ENCODE data around the gene CCDC8. TPM values are rescaled to one million over a fixed set of nuclear protein-coding genes. Genes with fewer than 3 reads are reported as not detected.

CCDC8 gene
- total and polyA plus RNA-seq, 2 donors (not counting 3 experiments of a cell fraction or from before 2014, with no cell fraction given) = 0.18 to 0.75 TPM

GRCh38 chr19:46423188-46423587, 9.8 kb upstream of the CCDC8 start:
- no peaks in the 10 kb centered on the region for H3K36me3 ChIP-seq (ENCODE audit: control insufficient read depth in 2 of 2, extremely low read depth in 1 of 2, insufficient read depth in 2 of 2, low read length in 2 of 2)
- no peak overlapping the region for H3K4me2 ChIP-seq (ENCODE audit: insufficient read depth, low read length)
- no peak overlapping the region for H3K4me3 ChIP-seq (replicated peaks in 1 of 3; ENCODE audit: insufficient read depth in 1 of 3, low read depth in 1 of 3, low read length in 3 of 3)
- no peaks in the 10 kb centered on the region for H3K9me3 ChIP-seq (replicated peaks; ENCODE audit: control insufficient read depth, insufficient read depth, low read length)
- no peaks in the 10 kb centered on the region for H4K20me1 ChIP-seq (replicated peaks; ENCODE audit: control insufficient read depth, extremely low read depth, insufficient read depth, low read length)
- peaks cover 18 to 29% of the 10 kb centered on the region in 2 experiments for H3K27me3 ChIP-seq (ENCODE audit: control insufficient read depth in 2 of 2, insufficient read depth in 2 of 2, low read length in 2 of 2)
- TF ChIP-seq MAX (IDR thresholded peaks at IDR 0.05; ENCODE audit: insufficient read depth, insufficient read length) = no peak
- no peak for TF ChIP-seq FOS (IDR thresholded peaks at IDR 0.05; ENCODE audit: borderline replicate concordance, insufficient read depth, low read length)
- no peak for TF ChIP-seq GATA2 (IDR thresholded peaks at IDR 0.05; ENCODE audit: insufficient read depth, insufficient read length, low read depth, low read length)
- no peak for TF ChIP-seq CTCF (IDR thresholded peaks at IDR 0.05; ENCODE audit: extremely low read depth in 1 of 2, insufficient read depth in 1 of 2, low read depth in 1 of 2, low read length in 2 of 2)
- TF ChIP-seq MYC (IDR thresholded peaks at IDR 0.05; ENCODE audit: low read depth, low read length) = no peak
- no peak for TF ChIP-seq JUN (IDR thresholded peaks at IDR 0.05; ENCODE audit: borderline replicate concordance, insufficient read depth, insufficient read length, low read depth)
- no peak for TF ChIP-seq EZH2 (IDR thresholded peaks at IDR 0.05; ENCODE audit: borderline replicate concordance, low read depth, low read length, severe bottlenecking)
- TF ChIP-seq POLR2AphosphoS5 (IDR thresholded peaks at IDR 0.05; ENCODE audit: insufficient read depth, low read depth, low read length) = no peak
- ChIA-PET POLR2A (no interaction called here), CTCF (interaction anchor here (0.6 kb wide), 1 partner anchor 97 kb away, joined by 3 read pairs; no protein-coding TSS in a partner anchor)
- no peak overlapping the region for H2AFZ ChIP-seq (ENCODE audit: low read depth, low read length)
- no TSS peak for BruUV-seq (replicated peaks)
- H3K27ac ChIP-seq (ENCODE audit: insufficient read depth, low read depth, low read length) = no peak overlapping the region
- dilution Hi-C loops (cut with MboI; ENCODE audit: extremely low pct_ligation_motif_present, low sequenced_read_pairs) = no loop called here
- H3K4me1 ChIP-seq (ENCODE audit: control insufficient read depth, extremely low read depth, insufficient read depth, low read length) = peaks cover 6% of the 10 kb centered on the region
- no peaks in the 10 kb centered on the region for H3K79me2 ChIP-seq (ENCODE audit: control insufficient read depth, insufficient read depth, low read length)
- intact Hi-C loops (cut with micrococcal nuclease) = no loop called here
- H3K9me1 ChIP-seq (replicated peaks; ENCODE audit: control insufficient read depth, extremely low read depth, insufficient read depth, low read length) = no peaks in the 10 kb centered on the region
- no peak for FAIRE-seq
- no peak overlapping the region for H3K9ac ChIP-seq (replicated peaks; ENCODE audit: extremely low read depth, insufficient read depth, low read length)
- DNase-seq (ENCODE audit: low read depth, low spot score) = no peak
